ENCODE measurements around the gene FADS3. TPM values are rescaled to one million over a fixed set of nuclear protein-coding genes. Genes with fewer than 3 reads are reported as not detected.
A peak's percentile ranks its signal among the peaks of the same experiment; 100 is the strongest.

FADS3 gene
- total RNA-seq, 1 donor from 2014 or later = 13.5 TPM

- no peaks in the 10 kb centered on the region for H3K27me3 Mint-ChIP-seq
- H3K27ac Mint-ChIP-seq = no peak overlapping the region
These were observed 48.9 kb downstream of the FADS3 start for GRCh38 chr11:61842528-61842820.

GRCh38 chr11:61841636-61842527 lies 49.5 kb downstream of the FADS3 start:
- H3K36me3 Mint-ChIP-seq (ENCODE audit: low read depth) = peaks cover 69% of the 10 kb centered on the region
- DNase-seq = no peak
- H3K4me1 Mint-ChIP-seq = peaks cover 16% of the 10 kb centered on the region
- no peaks in the 10 kb centered on the region for H3K9me3 Mint-ChIP-seq
- H3K4me3 Mint-ChIP-seq = no peak overlapping the region
- H3K27ac Mint-ChIP-seq = no peak overlapping the region
- H3K27me3 Mint-ChIP-seq = no peaks in the 10 kb centered on the region
- intact Hi-C loops (cut with micrococcal nuclease) = no loop called here

More at GRCh38 chr11:61842528-61842820, 48.9 kb downstream of the FADS3 start:
- intact Hi-C loops (cut with micrococcal nuclease) = no loop called here
- Mint-ChIP-seq H3K4me3 (no peak overlapping the region), H3K4me1 (peaks cover 16% of the 10 kb centered on the region), H3K9me3 (no peaks in the 10 kb centered on the region), H3K36me3 (ENCODE audit: low read depth) (peaks cover 71% of the 10 kb centered on the region)
- DNase-seq = no peak

GRCh38 chr11:61840371-61840770 lies 51.0 kb downstream of the FADS3 start:
- H3K36me3 Mint-ChIP-seq (ENCODE audit: low read depth) = peaks cover 59% of the 10 kb centered on the region
- H3K9me3 Mint-ChIP-seq = no peaks in the 10 kb centered on the region
- peak overlapping the region; percentile 40 for H3K27ac Mint-ChIP-seq
- H3K4me1 Mint-ChIP-seq = peaks cover 22% of the 10 kb centered on the region
- H3K4me3 Mint-ChIP-seq = no peak overlapping the region
- H3K27me3 Mint-ChIP-seq = no peaks in the 10 kb centered on the region
- DNase-seq = no peak
- intact Hi-C loops (cut with micrococcal nuclease) = no loop called here

DNA sequence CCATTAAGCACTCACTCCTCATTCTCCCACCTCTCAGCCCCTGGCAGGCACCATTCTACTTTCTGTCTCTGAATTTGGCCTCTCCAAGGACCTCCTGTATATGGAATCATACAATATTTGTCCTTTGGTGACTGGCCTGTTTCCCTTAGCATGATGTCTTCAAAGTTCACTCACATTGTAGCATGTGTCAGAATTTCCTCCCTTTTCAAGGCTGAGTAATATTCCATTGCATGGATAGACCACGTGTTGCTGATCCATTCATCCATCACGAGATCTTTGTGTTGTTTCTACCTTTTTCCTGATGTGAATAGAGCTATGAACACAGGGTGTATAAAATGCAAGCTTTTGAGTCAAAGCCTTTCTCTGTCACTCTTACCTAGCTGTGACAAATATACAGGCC lies 51.6 kb downstream of the FADS3 start:
- Mint-ChIP-seq H3K9me3 (no peaks in the 10 kb centered on the region), H3K36me3 (ENCODE audit: low read depth) (peaks cover 56% of the 10 kb centered on the region), H3K4me3 (no peak overlapping the region), H3K27me3 (no peaks in the 10 kb centered on the region), H3K4me1 (peaks cover 25% of the 10 kb centered on the region), H3K27ac (peak overlapping the region; percentile 60)
- intact Hi-C loops (cut with micrococcal nuclease) = no loop called here
- DNase-seq = no peak

- Mint-ChIP-seq H3K4me1 (peaks cover 32% of the 10 kb centered on the region), H3K9me3 (no peaks in the 10 kb centered on the region), H3K27ac (peak overlapping the region; percentile 60), H3K27me3 (no peaks in the 10 kb centered on the region), H3K36me3 (ENCODE audit: low read depth) (peaks cover 57% of the 10 kb centered on the region), H3K4me3 (no peak overlapping the region)
- DNase-seq = no peak
- intact Hi-C loops (cut with micrococcal nuclease) = no loop called here
These were observed 52.4 kb downstream of the FADS3 start for GRCh38 chr11:61838921-61839320.

GRCh38 chr11:61838501-61838900 lies 52.8 kb downstream of the FADS3 start:
- Mint-ChIP-seq H3K4me1 (peaks cover 36% of the 10 kb centered on the region), H3K36me3 (ENCODE audit: low read depth) (peaks cover 60% of the 10 kb centered on the region), H3K9me3 (no peaks in the 10 kb centered on the region), H3K27ac (no peak overlapping the region), H3K4me3 (no peak overlapping the region), H3K27me3 (no peaks in the 10 kb centered on the region)
- intact Hi-C loops (cut with micrococcal nuclease) = no loop called here
- no peak for DNase-seq

- Mint-ChIP-seq H3K36me3 (ENCODE audit: low read depth) (peaks cover 57% of the 10 kb centered on the region), H3K9me3 (no peaks in the 10 kb centered on the region), H3K4me1 (peaks cover 46% of the 10 kb centered on the region), H3K27ac (peak overlapping the region; percentile 8), H3K4me3 (no peak overlapping the region), H3K27me3 (no peaks in the 10 kb centered on the region)
- intact Hi-C loops (cut with micrococcal nuclease) = no loop called here
- DNase-seq = no peak
These were observed 53.8 kb downstream of the FADS3 start for GRCh38 chr11:61837411-61838005.

DNA sequence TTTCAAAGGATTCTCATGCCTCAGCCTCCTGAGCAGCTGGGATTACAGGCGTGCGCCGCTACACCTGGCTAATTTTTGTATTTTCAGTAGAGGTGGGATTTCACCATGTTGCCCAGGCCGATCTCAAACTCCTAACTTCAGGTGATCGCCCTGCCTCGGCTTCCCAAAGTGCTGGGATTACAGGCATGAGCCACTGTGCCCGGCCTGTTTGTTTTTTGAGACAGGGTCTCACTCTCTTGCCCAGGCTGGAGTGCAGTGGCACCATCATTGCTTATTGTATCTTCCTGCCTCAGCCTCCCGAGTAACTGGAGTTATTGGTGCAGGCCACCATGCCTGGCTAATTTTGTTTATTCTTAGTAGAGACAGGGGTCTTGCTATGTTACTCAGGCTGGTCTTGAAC lies 55.2 kb downstream of the FADS3 start:
- Mint-ChIP-seq H3K27me3 (no peaks in the 10 kb centered on the region), H3K4me1 (peaks cover 55% of the 10 kb centered on the region), H3K9me3 (no peaks in the 10 kb centered on the region), H3K4me3 (peak overlapping the region; percentile 21), H3K27ac (peak overlapping the region; percentile 79), H3K36me3 (ENCODE audit: low read depth) (peaks cover 44% of the 10 kb centered on the region)
- intact Hi-C loops (cut with micrococcal nuclease) = no loop called here
- DNase-seq = no peak

GRCh38 chr11:61834278-61835048 lies 56.9 kb downstream of the FADS3 start:
- H3K4me3 Mint-ChIP-seq = peak overlapping the region; percentile 71
- H3K9me3 Mint-ChIP-seq = no peaks in the 10 kb centered on the region
- peaks cover 59% of the 10 kb centered on the region for H3K4me1 Mint-ChIP-seq
- intact Hi-C loops (cut with micrococcal nuclease) = loop anchor here (1.0 to 5.0 kb wide), 4 partner anchors 7 to 288 kb away; partner anchors contain the start of genes FADS1, FTH1 and INCENP
- H3K36me3 Mint-ChIP-seq (ENCODE audit: low read depth) = peaks cover 38% of the 10 kb centered on the region
- H3K27me3 Mint-ChIP-seq = no peaks in the 10 kb centered on the region
- peak overlapping the region; percentile 93 for H3K27ac Mint-ChIP-seq
- peak; percentile 92 for DNase-seq

- H3K4me3 Mint-ChIP-seq = peak overlapping the region; percentile 71
- H3K27me3 Mint-ChIP-seq = no peaks in the 10 kb centered on the region
- peaks cover 36% of the 10 kb centered on the region for H3K36me3 Mint-ChIP-seq (ENCODE audit: low read depth)
- H3K4me1 Mint-ChIP-seq = peaks cover 59% of the 10 kb centered on the region
- H3K9me3 Mint-ChIP-seq = no peaks in the 10 kb centered on the region
- peak overlapping the region; percentile 93 for H3K27ac Mint-ChIP-seq
- no peak for DNase-seq
- intact Hi-C loops (cut with micrococcal nuclease) = loop anchor here (2.0 to 5.0 kb wide), 3 partner anchors 17 to 288 kb away; partner anchors contain the start of genes FADS1, FTH1 and INCENP
These were observed 57.4 kb downstream of the FADS3 start for GRCh38 chr11:61833926-61834277.

DNA sequence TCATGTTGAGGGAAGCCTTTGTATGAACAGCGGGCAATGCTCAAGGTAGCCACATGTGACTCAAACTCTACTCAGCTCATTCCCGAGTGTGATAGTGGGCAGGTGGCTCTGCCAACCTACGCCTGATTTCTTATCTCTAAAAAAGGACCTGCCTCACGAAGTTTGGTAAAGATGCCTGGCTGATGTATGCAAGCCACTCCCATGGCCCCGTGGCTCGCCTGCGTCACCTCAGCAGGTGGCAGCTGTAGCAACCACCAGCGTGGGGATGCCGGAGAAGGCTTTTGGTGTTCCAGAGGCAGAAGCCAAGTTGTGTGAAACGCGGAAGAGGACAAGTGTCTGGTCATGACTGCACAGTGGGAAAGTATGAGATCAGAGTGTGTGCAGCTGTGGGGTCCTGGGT lies 57.9 kb downstream of the FADS3 start:
- Mint-ChIP-seq H3K4me1 (peaks cover 55% of the 10 kb centered on the region), H3K36me3 (ENCODE audit: low read depth) (peaks cover 33% of the 10 kb centered on the region), H3K4me3 (peak overlapping the region; percentile 71), H3K9me3 (no peaks in the 10 kb centered on the region), H3K27me3 (no peaks in the 10 kb centered on the region), H3K27ac (peak overlapping the region; percentile 93)
- peak; percentile 79 for DNase-seq
- intact Hi-C loops (cut with micrococcal nuclease) = loop anchor here (5.0 kb wide), 2 partner anchors 134 to 289 kb away; partner anchors contain the start of genes FTH1 and INCENP

DNA sequence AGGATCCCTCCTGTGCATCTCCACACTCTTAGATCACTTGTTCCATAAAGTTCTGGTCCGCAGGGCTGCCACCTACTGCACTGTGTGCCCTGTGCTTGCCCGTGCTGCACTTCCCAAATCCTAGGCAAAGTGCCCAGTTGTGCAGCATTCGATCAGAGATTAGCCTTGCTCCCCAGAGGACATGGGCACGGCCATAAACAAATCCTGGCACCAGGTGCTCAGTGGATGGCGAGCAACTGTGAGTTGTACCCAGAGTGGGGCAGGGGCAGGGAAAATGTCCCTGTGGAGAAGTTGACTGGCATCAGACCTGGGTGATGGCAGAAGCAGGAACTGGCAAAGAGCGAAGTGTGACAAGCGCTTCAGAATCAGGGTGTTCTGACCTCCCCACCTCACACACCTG lies 58.6 kb downstream of the FADS3 start:
- Mint-ChIP-seq H3K4me1 (peaks cover 54% of the 10 kb centered on the region), H3K9me3 (no peaks in the 10 kb centered on the region), H3K36me3 (ENCODE audit: low read depth) (peaks cover 29% of the 10 kb centered on the region), H3K4me3 (peak overlapping the region; percentile 43), H3K27ac (peak overlapping the region; percentile 93), H3K27me3 (no peaks in the 10 kb centered on the region)
- intact Hi-C loops (cut with micrococcal nuclease) = loop anchor here (5.0 kb wide), 2 partner anchors 135 to 290 kb away; partner anchors contain the start of genes FTH1 and INCENP
- DNase-seq = no peak

DNA sequence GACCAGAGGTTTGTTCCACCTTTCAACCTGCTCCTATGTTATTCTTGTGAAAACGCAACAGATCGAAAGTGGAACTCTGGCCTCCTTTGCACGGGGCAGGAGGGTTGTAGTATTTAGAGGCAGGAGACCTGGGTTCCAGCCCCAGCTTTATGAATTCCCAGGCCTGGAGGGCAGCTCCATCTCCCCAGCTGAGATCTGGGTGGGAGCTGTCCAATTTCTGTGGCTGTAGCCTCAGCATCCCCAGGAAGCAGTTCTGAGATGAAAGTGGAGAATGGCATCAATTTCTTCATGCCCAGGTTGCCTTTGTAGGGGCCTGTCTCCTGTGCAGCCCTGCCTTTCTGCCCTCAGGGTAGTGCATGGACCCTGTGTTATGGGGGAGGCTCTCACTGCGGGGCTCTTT lies 59.1 kb downstream of the FADS3 start:
- intact Hi-C loops (cut with micrococcal nuclease) = loop anchor here (5.0 kb wide), 2 partner anchors 135 to 290 kb away; partner anchors contain the start of genes FTH1 and INCENP
- H3K27me3 Mint-ChIP-seq = no peaks in the 10 kb centered on the region
- no peak for DNase-seq
- no peaks in the 10 kb centered on the region for H3K9me3 Mint-ChIP-seq
- H3K4me1 Mint-ChIP-seq = peaks cover 55% of the 10 kb centered on the region
- H3K27ac Mint-ChIP-seq = peak overlapping the region; percentile 93
- peaks cover 26% of the 10 kb centered on the region for H3K36me3 Mint-ChIP-seq (ENCODE audit: low read depth)
- peak overlapping the region; percentile 92 for H3K4me3 Mint-ChIP-seq
